Kasumi-1 (cell line): Measurements from ENCODE around the gene PDSS2.

Experiments used
- DNase-seq, 2 experiments: peaks; one replicate each; lab custom pipeline; 2025; lab: John Stamatoyannopoulos, UW

Gene PDSS2

DNA sequence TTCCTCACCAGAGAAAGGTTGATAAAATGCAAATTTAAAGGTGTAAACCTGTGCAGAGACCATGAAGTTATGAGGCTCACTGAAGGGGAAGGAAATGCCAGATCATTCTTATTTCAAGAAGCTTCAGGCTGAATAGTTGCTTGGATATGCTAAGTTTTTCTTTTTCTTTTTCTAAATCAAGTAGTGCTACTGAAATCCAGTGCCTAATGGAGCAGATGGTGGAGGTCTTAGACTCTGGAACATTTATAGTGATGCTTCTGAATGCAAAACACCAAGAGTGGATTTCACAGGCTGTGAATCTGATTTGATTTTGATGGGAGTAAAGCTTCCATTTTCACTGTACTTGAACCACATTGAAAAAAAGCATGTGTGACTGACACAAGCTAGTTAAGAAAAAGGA is 192.8 kb downstream of the PDSS2 start:
- no peak for DNase-seq

DNA sequence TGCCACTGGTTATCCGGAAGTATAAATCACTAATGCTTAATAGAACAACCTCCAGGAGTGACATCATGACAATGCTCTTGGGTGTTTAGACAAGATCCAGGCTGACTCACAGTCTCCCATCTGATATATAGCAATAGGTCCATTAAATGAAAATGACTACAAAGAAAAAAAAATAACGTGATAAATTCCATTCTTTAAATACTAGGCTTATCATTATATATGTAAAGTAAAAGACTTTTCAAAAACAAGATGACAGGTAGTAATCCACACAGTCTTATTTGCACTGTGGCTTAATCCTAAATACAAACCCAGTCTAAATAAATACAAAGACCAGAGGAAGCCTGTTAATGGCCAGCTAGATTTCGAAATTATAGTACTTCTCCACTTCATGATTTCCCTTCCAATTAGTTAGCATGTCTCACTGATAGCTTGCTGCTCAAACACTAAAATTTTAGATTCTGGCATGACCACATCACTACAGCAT is 195.0 kb downstream of the PDSS2 start:
- no peak for DNase-seq

DNA sequence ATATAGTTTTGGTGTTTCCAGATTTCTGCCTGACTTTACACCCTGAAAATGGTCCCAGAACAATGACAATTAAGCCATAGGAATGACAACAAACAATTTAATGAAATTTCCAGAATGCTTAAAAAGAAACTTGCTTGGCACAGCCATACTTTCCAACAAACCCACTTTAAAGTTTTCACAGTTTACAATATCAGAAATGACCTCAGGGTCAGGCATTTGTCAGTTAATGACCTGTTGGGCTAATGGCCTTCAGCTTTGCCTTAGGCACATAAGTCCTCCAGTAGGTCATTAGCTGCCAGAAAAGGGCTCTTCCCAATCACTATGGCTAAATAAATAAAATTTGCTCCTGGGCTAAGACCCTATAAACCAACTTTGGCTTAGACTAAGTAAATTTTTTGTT is 199.4 kb downstream of the PDSS2 start:
- DNase-seq: no peak

DNA sequence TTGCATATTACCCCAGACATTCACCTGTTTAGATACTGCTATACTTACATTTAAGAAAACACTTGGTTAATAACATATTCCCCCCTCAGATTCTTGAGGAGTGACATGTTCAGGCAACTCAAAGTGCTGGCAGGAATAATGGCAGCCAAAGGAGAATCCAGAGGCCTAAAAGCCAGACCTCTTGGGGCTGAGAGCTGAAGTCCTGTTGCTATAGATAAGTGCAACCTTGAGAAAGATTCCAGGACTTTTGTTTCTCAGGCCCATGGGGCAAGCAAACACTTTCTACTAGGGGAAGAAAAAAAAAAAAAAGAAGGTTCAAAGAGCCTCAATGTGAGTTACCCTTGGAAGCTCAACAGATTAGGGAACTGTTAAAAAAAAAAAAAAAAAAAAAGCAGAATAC is 211.2 kb downstream of the PDSS2 start:
- DNase-seq: no peak

DNA sequence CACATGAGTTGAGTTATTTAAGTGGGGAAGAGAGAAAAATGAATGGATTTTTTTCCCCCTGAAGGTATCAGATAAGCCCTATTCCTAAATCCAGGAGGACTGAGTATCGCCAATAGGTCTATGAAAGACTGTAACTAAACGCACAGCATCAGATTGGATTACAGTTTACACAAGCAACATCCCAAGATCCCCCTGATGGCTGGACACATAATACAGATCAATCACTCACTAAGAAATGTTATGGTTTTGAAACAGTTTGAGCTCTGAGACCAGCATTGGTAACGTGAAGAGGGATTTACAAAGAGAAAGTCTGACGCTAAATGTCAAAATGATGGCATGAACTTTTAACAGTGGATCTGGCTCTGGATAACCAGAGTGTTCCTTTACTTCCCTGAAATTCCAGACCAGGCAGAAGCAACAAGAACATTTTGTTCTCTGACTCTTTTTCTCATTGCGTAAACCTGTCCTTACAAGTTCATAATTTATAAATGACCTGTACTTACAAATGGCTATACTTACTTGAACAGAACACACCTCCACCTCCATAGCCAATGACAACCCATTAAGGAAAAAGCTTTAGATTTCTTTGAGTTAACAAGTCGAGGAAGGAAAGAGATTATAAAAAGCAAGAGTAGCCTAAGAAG is 212.3 kb downstream of the PDSS2 start:
- DNase-seq: no peak

DNA sequence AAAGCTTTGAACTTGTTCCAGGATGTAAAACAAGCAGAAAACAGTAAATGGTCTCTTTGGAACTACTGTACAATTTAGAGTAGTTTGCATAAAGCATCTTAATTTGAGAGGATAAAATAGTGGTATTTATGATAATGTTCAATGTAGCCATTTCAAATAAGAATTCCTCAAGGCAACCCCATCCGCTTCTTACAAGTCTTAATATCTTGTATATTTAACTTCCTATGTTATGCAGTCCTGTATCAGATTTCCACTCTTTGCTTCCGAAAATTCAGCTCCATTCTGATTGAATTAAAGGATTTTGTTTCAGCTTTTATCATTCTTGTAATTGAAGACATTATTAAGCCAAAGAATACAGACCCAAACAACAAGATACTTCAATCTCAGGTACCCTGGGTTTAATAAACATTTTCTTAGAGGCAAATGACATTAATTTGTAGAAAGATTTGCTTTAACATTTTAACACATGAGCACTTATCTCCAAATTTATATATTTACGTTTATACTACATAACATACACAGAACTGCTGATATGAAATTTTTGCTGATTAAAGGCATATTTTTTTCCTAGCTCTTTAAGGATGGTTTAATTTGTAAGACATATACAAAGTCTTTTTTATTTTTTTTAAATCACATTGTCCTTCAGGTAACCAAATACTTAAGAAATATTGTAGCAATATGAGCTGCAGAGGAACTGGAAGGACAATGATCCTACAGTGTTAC is 213.0 kb downstream of the PDSS2 start:
- DNase-seq: no peak

DNA sequence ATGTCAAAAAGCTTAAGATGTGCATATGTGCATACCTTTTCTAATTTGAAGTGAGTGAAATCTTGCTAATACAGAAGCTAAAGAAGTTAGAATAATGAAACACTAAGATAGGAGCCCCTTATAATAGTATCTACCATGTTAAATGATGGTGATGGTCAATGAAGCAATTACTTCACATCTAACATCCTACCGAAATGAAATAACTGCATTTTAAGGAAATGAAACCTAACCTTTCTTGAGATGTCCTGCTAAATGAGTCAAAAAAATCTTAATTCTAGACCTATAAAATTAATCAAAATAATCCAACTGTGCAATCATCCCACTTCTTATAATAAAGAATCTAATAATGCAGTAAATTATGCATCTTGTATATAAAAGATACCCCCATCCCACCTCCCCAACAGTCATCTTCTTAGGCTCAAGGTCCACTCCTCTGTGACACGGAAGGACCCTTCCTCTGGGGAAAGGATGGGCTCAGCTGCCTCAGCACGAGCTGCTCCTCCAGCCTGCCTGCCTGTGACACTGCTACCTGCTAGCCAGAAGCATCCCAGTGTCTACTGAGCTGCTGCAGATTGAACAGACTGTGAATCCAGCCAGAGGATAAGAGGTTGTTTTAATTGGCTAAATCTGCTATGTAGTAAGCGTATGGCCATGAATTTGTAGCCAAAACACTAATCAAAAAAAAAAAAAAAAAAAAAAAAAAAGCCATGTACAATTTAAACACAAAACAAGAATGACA is 214.5 kb downstream of the PDSS2 start:
- DNase-seq: no peak

DNA sequence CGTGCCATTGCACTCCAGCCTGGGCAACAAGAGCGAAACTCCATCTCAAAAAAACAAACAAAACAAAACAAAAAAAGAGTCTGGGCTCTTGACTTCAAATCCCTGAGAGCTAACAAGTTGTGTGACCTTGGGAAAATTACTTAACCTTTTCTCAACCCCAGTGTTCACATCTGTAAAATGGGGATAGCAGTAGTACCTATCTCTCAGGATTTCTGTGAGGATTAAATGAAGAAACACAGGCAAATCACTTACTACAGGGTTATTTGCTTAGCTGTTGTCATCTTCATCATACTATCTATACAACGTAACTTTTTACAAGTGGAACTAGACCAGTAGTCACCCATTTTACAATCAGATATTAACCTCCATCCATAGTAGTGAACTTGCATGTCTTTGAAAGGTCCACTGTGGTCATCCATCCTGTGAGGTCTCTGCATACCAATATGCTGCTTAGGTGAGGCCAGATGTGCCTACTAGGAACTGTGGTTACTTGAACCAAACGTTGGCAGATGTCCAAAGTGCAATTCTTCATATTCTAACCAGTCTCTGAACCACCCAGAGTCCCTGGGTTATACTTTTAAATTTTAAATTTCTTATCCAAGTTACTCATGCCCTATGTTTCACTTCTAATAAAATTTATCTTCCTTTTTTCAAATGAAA is 215.2 kb downstream of the PDSS2 start:
- DNase-seq: no peak

DNA sequence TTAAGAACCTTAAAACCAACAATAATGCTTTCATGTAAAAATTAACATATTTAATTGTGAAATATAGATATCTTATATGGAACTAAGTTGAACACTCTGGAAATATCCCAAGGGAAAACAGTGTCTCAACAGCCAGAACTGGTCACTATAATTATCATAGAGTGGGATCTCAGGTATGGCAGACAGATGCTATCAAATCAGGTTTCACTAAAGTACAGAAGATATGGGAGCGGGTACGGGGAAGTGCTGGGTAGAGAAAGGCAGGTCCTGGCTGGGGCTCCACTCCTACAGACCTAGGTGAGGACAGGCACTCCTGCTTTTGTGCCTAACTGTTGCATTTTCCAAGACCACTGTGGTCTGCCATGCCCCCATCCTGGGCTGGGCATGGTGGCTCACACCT is 215.9 kb downstream of the PDSS2 start:
- no peak for DNase-seq

DNA sequence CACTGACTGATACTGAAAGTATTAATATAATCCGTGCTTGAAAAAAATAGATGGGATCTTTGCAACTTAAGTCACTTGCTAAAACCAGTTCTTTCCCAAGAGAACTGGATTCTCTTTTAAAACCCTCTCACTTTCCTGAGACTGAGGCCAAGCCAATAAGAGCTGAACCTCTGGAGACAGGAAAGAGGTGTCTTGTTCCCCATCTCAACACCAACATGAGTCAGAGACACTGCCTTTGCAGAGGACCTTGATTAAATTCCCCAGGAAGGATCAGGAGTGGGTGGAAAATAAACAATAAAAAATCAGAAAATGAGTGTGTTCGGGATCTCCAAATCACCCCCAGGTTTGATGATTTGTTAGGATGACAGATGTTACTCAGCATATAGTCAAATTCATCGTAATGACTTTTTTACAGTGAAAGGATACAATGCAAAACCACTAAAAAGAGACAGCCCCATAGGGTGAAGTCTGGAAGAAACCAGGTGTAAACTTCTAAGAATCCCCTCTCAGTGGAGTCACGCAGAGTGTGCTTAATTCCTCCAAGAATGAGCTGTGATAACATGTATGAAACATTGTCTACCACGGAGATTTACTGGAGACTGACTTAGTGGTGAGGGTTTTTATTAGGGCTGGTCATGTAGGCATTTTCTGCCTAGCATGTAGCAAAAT is 221.2 kb downstream of the PDSS2 start:
- DNase-seq: no peak

DNA sequence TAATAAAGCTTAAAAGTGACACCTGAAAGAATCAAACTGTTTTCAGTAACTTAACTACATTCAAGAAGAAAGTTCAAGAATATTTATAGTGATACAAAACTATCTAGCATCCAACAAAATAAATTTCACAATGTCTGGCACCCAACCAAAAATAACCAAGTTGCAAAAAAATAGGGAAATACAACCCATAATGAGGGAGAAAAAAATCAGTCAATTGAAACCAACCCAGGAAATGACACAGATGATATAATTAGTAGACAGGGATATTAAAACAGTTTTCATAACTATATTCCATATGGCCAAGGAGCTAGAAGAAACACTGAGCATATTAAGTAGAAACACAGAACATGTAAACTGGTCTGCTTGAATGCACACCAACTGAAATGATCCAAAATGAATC is 223.9 kb downstream of the PDSS2 start:
- DNase-seq: no peak

DNA sequence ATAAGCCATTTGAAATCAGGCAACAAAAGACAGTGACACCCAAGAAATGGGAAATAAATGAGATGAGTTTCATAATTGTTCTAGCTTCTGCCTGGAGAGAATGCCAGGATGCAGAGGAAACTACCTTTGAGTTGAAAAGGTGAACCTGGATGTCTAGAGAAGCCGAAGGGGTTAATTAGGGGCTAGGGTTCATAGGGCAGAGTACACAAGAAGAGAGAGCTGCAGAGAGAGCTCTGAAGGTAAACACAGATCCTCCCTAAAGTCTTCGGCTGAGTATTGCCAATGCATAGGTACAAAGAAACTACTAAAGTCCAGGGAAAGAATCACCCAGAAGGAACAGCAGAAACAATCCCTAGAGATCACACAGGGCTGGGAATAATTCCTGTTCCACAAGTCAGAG is 224.4 kb downstream of the PDSS2 start:
- DNase-seq: no peak

DNA sequence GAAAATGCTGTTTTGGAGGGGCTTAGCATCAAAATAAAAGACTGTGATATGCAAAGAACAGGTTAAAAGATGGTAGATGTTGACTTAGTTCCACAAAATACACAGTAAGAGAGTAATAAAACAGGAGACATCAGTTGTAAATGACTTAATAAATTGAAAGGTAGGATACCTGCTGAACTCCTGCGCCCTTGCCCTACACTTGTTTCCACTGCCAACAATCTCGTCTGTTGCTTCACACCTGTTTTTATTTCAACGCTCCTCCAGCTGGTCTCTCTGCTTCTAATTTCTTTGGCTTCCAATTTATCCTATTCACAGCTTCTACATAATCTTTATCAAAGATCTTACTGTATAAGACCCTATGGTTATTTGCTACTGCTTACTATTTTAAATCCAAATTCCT is 228.1 kb downstream of the PDSS2 start:
- no peak for DNase-seq

DNA sequence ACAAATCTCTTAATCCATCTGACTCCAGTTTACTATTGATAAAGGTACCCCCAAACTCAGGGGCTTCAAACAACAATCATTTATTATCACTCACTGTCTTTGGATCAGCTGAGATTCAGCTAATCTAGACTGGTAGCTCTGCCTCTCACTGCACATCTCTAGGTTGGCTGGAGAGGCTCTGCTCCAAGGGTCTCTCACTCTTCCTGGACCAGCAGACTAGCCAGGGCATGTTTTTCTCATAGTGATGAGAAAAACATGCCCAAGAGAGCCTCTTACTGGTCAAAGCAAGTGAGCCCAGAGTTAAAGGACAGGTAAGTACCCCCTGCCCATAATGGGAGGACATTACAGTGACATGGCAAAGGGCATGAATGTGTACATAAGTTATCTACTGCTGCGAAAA is 228.9 kb downstream of the PDSS2 start:
- DNase-seq: no peak

DNA sequence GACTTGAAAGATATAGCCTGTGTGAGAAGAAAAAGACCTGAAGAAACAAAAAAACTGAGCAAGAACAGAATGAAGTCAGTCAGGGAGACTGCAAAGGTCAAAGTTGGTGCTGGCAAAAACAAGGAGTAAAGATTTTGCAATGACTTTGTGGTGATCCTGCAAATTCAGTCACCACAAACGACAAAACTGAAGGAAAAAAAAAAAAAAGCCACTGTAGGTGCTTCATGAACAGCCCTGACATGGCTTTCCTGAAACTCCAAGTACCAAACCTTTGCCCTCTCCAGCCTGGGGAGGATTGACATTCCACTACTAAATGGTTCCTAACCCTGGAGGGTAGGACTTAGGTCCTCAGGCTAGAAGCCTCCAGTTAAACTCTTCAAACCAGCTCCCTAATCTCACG is 229.3 kb downstream of the PDSS2 start:
- DNase-seq: no peak

DNA sequence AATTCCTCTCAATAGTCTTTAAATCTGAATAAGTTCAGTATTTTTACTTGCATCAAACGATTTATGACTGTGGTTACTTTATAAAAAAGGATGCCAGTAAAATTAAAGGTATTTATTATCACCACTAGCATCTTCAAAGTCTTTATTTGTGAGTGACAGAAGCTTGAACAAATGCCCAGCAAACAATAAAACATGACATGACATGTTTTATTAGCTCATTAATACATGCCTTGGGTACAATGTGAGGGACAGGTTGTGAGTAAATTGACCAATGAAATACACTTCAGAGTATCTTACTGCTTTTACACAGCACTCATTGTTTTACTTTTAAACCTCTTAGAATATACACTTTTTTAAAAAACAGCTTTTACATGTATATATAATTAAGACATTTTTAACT is 230.6 kb downstream of the PDSS2 start:
- DNase-seq: no peak

DNA sequence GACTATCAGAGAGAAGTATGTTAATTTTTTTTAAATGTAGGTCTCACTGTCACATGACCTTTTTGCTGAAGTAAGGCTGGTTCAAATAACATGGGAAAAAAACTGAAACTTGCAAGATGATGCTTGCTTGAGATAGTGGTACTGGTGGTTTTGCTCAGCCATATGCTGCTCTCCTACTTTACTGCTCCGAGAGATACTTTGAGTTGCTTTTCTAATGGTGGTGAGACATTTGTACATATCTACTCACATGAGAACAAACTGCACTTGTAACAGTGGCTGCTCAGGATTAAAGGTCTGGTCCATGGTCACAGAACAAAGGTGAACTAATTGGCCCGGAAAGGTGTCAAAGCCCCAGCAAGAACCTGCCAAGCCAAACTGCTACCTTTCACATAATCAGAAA is 237.8 kb downstream of the PDSS2 start:
- no peak for DNase-seq

DNA sequence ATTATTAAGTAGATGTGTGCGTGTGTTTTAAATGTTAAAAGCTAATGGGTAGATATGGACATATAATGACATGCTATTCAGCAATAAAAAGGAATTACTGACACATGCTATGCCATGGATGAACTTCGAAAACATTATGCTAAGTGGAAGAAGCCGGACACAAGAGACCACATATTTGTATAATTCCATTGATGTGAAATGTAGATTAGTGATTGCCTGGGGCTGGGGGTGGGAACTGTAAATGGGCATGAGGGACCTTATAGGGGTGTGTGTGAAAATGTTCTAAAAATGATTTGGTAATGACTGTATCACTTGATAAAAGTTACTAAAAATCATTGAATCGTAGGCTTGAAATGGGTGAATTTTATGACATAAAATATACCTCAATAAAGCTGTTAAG is 239.5 kb downstream of the PDSS2 start:
- DNase-seq: no peak

DNA sequence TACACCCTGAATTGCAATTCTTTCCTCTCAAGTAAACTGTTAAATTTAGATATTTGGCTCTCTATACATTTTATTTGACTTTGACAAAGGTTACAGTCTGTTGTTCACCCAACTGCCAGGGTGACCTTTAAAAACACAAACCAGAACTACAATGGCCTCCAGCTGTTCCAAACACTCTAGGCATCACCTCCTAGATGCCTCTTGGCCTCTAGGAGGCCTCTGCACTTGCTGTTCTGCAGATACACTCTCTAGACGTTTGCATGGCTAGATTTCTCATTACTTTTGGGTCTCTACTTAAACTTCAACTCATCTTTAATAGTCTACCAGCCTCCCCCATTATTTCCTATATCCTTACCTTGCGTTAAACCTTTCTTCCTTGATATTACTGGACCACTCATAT is 241.2 kb downstream of the PDSS2 start:
- DNase-seq: no peak

DNA sequence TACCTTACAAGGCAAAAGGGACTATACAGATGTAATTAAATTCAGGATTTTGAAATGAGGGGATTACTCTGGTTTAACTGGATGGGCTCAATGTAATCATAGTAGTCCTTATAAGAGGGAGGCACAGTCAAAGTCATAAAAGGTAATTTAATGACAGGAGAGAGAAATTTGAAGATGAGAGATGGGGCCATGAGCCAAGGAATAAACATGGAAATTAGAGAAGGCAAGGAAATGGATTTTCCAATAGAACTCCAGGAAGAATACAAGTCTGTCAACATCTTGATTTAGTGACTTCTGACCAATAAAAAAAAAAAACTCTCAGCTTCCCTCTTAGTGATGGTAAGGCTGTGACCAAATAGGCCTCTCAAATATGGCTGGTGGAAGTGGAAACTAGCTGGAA is 242.1 kb downstream of the PDSS2 start:
- DNase-seq: no peak

DNA sequence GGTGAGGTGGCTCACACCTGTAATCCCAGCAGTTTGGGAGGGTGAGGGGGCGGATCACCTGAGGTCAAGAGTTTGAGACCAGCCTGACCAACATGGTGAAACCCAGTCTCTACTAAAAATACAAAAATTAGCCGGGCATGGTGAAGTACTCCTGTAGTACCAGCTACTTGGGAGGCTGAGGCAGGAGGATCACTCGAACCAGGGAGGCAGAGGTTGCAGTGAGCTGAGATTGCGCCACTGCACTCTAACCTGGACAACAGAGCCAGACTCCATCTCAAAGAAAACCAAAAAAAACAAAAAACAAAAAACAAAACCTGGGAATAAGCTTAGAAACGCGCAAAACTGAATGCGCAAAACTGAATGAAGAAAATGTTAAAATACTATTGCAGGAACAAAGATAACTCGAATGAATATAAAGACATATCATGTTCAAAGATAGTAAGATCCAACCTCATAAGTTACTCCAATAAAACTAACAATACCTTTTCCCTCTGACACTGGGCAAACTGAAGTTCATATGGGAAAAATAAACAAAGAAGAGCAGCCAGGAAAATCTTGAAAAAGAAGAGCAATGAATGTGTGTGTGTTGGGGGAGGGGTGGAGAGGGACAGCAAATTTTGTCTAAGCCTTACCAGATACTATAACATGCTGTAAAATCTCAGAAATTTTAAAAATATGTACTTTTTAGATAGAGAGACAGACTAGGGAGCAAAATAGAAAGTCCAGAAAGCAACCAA is 243.0 kb downstream of the PDSS2 start:
- DNase-seq: no peak
